ENCODE data around the gene PKP2.

- TF ChIP-seq CTCF (IDR thresholded peaks at IDR 0.05; ENCODE audit: low read depth, low read length, missing input control) = no peak
- no peak for TF ChIP-seq JUND (IDR thresholded peaks at IDR 0.05)
- no peak for TF ChIP-seq RAD21 (IDR thresholded peaks at IDR 0.05)
- no peak for TF ChIP-seq YY1 (IDR thresholded peaks at IDR 0.05)
- no peak for TF ChIP-seq GABPA (IDR thresholded peaks at IDR 0.05 in 1 of 2, conservative IDR thresholded peaks at IDR 0.05 in 1 of 2)
- no peak for TF ChIP-seq SP1 (IDR thresholded peaks at IDR 0.05)
- TF ChIP-seq TAF1 (conservative IDR thresholded peaks at IDR 0.05) = no peak
- TF ChIP-seq RXRA (IDR thresholded peaks at IDR 0.05) = no peak
- TF ChIP-seq EGR1 (IDR thresholded peaks at IDR 0.05; ENCODE audit: low read depth in 2 of 2) = no peak
- no peak for TF ChIP-seq MAX (IDR thresholded peaks at IDR 0.05)
- no peak for TF ChIP-seq REST (IDR thresholded peaks at IDR 0.05)
- TF ChIP-seq, protein P1, sequence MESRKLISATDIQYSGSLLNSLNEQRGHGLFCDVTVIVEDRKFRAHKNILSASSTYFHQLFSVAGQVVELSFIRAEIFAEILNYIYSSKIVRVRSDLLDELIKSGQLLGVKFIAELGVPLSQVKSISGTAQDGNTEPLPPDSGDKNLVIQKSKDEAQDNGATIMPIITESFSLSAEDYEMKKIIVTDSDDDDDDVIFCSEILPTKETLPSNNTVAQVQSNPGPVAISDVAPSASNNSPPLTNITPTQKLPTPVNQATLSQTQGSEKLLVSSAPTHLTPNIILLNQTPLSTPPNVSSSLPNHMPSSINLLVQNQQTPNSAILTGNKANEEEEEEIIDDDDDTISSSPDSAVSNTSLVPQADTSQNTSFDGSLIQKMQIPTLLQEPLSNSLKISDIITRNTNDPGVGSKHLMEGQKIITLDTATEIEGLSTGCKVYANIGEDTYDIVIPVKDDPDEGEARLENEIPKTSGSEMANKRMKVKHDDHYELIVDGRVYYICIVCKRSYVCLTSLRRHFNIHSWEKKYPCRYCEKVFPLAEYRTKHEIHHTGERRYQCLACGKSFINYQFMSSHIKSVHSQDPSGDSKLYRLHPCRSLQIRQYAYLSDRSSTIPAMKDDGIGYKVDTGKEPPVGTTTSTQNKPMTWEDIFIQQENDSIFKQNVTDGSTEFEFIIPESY (IDR thresholded peaks at IDR 0.05) = no peak
- TF ChIP-seq, protein P2, sequence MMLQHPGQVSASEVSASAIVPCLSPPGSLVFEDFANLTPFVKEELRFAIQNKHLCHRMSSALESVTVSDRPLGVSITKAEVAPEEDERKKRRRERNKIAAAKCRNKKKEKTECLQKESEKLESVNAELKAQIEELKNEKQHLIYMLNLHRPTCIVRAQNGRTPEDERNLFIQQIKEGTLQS (IDR thresholded peaks at IDR 0.05) = no peak
- TF ChIP-seq FOXA1 (IDR thresholded peaks at IDR 0.05) = no peak
Observed at GRCh38 chr12:32804301-32804700, 92.3 kb downstream of the PKP2 start.

Data from liver (tissue), 3 donors.